Testis (tissue), 3 donors: ENCODE data around the gene NPAS3. TPM values are rescaled to one million over a fixed set of nuclear protein-coding genes. Genes with fewer than 3 reads are reported as not detected.
A peak's percentile ranks its signal among the peaks of the same experiment; 100 is the strongest.

Experiments
- DNase-seq: peaks from one replicate; pipeline ENCODE4 v3.0.0-alpha.2; 2019
- H3K27ac ChIP-seq, 2 donors: fragments of 200-600 bp; sonication (generic); one replicate each; pipeline ENCODE4 v1.5.1; 2019
- H3K27me3 ChIP-seq: fragments of 200-600 bp; sonication (generic); one replicate; pipeline ENCODE4 v1.5.1; 2019
- H3K36me3 ChIP-seq: fragments of 200-600 bp; sonication (generic); one replicate; pipeline ENCODE4 v1.5.1; 2017; ENCODE audit warnings: low read depth; ENCODE audit errors: missing control alignments
- H3K4me1 ChIP-seq: fragments of 200-600 bp; sonication (generic); one replicate; pipeline ENCODE4 v1.5.1; 2019
- H3K4me3 ChIP-seq, 2 donors: fragments of 200-600 bp; sonication (generic); one replicate each; pipeline ENCODE4 v1.5.1; 2017 to 2019
- H3K9me3 ChIP-seq: fragments of 200-600 bp; sonication (generic); one replicate; pipeline ENCODE4 v1.5.1; 2017
- POLR2A ChIP-seq: fragments of 450-650 bp; IDR thresholded peaks from one replicate; pipeline ENCODE4 v1.6.1; 2017; ENCODE audit warnings: antibody characterized with exemption, mild to moderate bottlenecking, moderate library complexity
- WGBS, 2 donors: methylation state at CpG; one replicate each; pipeline ENCODE4 v1.1.5; 2018; 5-methylcytosine and 5-hydroxymethylcytosine counted together
- intact Hi-C: fragments of 100-400 bp; cut with DNase I; formaldehyde crosslinking; loops from one replicate; pipeline ENCODE4 v1.15.1; 2023; ENCODE audit warnings: low total_unique reads
- polyA plus RNA-seq: library from polyadenylated mRNA; stranded (reverse); fragments of 350-450 nt; fragmentation: Illumina TruSeq; extraction: RNeasy Lipid Tissue Mini Kit (QIAGEN cat#74804); gene quantifications from one replicate; pipeline ENCODE4 v1.2.3, GENCODE V29; 2014; ENCODE audit warnings: low read depth, low replicate concordance; ENCODE audit not compliant: insufficient read depth
- total RNA-seq, 2 donors: library from RNA; depleted of rRNA; stranded (reverse); fragments of >200 nt; gene quantifications; one replicate each; pipeline ENCODE4 v1.2.3, GENCODE V29; 2016
- TF ChIP-seq, protein P1 (sequence below), 3 experiments: fragments of 450-650 bp in 2 of 3; fragments of 200-600 bp in 1 of 3; sonication (generic) in 1 of 3; IDR thresholded peaks; one replicate each; pipeline ENCODE4 v1.5.1; 2016 to 2019; ENCODE audit warnings: antibody characterized with exemption in 3 of 3, mild to moderate bottlenecking in 2 of 3, moderate library complexity in 1 of 3

NPAS3 gene
- total and polyA plus RNA-seq, 3 donors from 2014 or later, result 1.1 to 3.7 (median 1.8) TPM

DNA sequence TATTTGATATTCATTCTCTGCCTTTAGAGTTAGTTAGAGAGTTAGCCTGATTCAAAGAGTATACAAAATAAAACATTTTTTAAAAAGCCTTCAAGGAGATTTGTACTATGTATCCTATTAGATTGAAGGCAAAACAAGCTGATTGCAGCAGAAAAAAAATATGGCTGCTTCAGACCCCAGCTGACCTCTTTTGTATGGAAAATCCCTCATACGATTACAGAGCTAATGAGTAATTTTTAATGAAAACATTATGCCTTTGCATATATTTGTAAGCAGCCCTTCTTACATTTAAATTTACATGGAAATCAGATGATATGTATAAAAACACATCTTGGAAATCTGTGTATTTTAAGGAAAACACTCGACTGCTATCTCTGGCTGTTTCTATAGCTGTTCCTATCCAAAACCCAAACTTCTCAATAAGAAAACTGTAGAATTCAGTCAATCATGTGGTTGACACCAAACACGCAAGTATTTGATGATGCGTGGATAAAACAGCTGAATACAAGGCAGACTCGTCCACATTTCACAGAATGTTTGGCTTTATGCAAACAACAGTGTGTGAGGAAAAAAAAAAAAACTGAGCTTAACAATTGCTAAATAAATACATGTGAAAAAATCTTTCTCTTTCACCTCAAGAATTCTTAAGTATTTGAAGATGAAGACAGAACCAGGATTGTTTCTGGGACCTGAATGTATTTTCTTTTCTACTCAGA is 736.9 kb downstream of the NPAS3 start:
- DNase-seq, result no peak
- Histone ChIP-seq H3K27me3 (no peaks in the 10 kb centered on the region), H3K36me3 (no peaks in the 10 kb centered on the region), H3K4me3 (no peak overlapping the region), H3K4me1 (no peaks in the 10 kb centered on the region), H3K27ac (no peak overlapping the region), H3K9me3 (no peaks in the 10 kb centered on the region)
- WGBS, 2 donors, result 80 to 83% methylated on average over 5 of the region's 5 CpGs
- intact Hi-C loops, result no loop called here
- TF ChIP-seq, protein P1, sequence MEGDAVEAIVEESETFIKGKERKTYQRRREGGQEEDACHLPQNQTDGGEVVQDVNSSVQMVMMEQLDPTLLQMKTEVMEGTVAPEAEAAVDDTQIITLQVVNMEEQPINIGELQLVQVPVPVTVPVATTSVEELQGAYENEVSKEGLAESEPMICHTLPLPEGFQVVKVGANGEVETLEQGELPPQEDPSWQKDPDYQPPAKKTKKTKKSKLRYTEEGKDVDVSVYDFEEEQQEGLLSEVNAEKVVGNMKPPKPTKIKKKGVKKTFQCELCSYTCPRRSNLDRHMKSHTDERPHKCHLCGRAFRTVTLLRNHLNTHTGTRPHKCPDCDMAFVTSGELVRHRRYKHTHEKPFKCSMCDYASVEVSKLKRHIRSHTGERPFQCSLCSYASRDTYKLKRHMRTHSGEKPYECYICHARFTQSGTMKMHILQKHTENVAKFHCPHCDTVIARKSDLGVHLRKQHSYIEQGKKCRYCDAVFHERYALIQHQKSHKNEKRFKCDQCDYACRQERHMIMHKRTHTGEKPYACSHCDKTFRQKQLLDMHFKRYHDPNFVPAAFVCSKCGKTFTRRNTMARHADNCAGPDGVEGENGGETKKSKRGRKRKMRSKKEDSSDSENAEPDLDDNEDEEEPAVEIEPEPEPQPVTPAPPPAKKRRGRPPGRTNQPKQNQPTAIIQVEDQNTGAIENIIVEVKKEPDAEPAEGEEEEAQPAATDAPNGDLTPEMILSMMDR (IDR thresholded peaks at IDR 0.05), result no peak
- TF ChIP-seq POLR2A, result no peak

DNA sequence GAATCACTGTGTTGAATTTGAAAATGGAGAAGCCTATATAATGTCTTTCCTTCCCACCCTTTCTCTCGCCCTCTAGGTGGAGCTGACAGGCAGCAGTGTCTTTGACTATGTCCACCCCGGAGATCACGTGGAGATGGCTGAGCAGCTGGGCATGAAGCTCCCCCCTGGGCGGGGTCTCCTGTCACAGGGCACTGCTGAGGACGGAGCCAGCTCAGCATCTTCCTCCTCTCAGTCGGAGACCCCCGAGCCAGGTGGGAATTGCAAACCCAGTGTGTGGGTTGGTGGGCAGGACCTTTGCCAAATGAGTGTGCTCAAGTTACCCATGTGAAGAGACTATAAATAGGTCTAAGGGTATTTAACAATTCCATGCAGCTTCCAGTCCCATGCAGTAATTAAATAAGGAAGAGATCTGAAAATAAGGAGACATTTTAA is 737.5 kb downstream of the NPAS3 start:
- Histone ChIP-seq H3K27ac (no peak overlapping the region), H3K27me3 (no peaks in the 10 kb centered on the region), H3K4me1 (no peaks in the 10 kb centered on the region), H3K4me3 (peak overlapping the region; percentile 19 to 31), H3K9me3 (no peaks in the 10 kb centered on the region), H3K36me3 (no peaks in the 10 kb centered on the region)
- DNase-seq, result peak; percentile 53
- TF ChIP-seq, protein P1 (IDR thresholded peaks at IDR 0.05), result peak in 1 of 3 experiments; percentile 28
- TF ChIP-seq POLR2A, result no peak
- WGBS, 2 donors, result 42 to 51% methylated on average over 7 of the region's 7 CpGs
- intact Hi-C loops, result no loop called here

DNA sequence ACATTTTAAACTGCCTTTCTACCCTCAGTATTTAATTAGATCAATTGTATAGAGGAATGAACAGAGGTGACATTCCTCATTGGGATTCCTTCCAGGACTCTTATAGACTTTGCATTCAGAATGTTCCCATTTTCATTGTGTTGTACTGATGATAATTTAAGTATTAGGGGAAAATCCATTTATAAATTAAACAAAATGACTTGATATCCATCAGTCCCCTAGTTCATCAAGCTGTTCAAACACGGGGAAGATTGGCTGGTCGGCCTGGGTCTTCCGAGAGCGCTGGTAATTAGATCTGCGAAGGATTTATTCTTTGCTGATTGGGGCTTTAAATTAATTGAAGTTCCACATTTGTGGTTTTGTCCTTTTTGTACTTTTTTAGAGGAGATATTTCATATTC is 738.2 kb downstream of the NPAS3 start:
- WGBS, 2 donors, result 82 to 88% methylated on average over 5 of the region's 5 CpGs
- Histone ChIP-seq H3K4me3 (no peak overlapping the region), H3K9me3 (no peaks in the 10 kb centered on the region), H3K27ac (no peak overlapping the region), H3K36me3 (no peaks in the 10 kb centered on the region), H3K27me3 (no peaks in the 10 kb centered on the region), H3K4me1 (no peaks in the 10 kb centered on the region)
- intact Hi-C loops, result no loop called here
- no peak for DNase-seq
- no peak for TF ChIP-seq POLR2A
- TF ChIP-seq, protein P1 (IDR thresholded peaks at IDR 0.05), result no peak

DNA sequence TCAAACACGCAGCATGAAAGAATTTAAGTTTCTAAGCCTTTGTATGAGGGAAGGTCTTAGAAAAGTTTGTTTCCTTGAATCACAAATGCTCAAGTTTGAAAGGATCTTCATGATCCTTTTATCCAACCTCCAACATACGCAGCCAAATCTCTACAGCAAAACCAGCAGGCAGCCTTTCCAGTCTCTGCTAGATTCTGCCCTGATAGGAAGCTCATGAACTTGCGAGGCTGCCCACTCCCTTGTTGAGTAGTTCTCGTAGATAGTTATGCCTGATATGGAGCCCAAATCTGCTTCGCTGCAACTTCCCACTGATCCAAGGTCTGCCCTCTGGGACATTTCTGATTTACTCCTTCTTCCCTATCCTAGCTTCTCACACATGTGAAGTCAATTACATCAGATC is 739.3 kb downstream of the NPAS3 start:
- TF ChIP-seq, protein P1 (IDR thresholded peaks at IDR 0.05), result no peak
- no peak for TF ChIP-seq POLR2A
- DNase-seq, result no peak
- H3K4me3 ChIP-seq, result no peak overlapping the region
- intact Hi-C loops, result no loop called here
- 92 to 94% methylated on average over 5 of the region's 5 CpGs for WGBS, 2 donors
- H3K27me3 ChIP-seq, result no peaks in the 10 kb centered on the region
- H3K4me1 ChIP-seq, result no peaks in the 10 kb centered on the region
- H3K27ac ChIP-seq, result no peak overlapping the region
- no peaks in the 10 kb centered on the region for H3K36me3 ChIP-seq
- H3K9me3 ChIP-seq, result no peaks in the 10 kb centered on the region

DNA sequence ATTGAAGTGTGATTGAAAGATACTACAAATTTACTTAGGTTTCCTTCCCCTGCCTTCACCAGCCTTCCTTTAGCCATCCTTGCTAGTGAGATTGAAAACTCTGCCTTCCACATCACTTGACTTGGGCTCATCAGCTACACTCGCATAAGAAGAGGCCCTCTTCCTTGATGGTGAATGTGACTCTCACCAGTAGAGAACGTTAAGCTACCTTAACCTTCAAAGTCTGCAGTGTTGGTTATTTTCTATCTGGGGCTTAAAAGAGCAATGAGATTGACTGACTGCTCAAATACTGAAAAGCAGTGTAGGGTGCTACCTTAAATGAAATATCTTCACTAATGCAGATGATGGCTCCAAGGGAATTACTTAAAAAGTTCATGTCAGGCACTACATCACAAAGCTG is 740.3 kb downstream of the NPAS3 start:
- Histone ChIP-seq H3K4me3 (no peak overlapping the region), H3K4me1 (no peaks in the 10 kb centered on the region), H3K36me3 (no peaks in the 10 kb centered on the region), H3K27ac (no peak overlapping the region), H3K27me3 (no peaks in the 10 kb centered on the region), H3K9me3 (no peaks in the 10 kb centered on the region)
- intact Hi-C loops, result no loop called here
- TF ChIP-seq, protein P1 (IDR thresholded peaks at IDR 0.05), result no peak
- no peak for TF ChIP-seq POLR2A
- WGBS, 2 donors, result 90 to 100% methylated on average over 2 of the region's 2 CpGs
- no peak for DNase-seq
